K562 (cell line): ENCODE data around the gene MPRIP.

Experiments
- BCLAF1 ChIP-seq, 2 experiments: fragments of 450-650 bp in 1 of 2; IDR thresholded peaks; 2 replicates each; pipeline ENCODE4 v1.6.1; 2011 to 2017; ENCODE audit warnings: low read depth in 2 of 2, antibody characterized with exemption in 1 of 2, borderline replicate concordance in 1 of 2, low read length in 1 of 2, mild to moderate bottlenecking in 1 of 2, mixed read lengths in 1 of 2; ENCODE audit not compliant: control insufficient read depth in 1 of 2
- BRCA1 ChIP-seq, 2 experiments: fragments of 450-650 bp in 1 of 2; sonication (generic) in 1 of 2; formaldehyde crosslinking in 1 of 2; IDR thresholded peaks; 2 replicates each; pipeline versions ENCODE4 v1.5.0 to v1.6.1; 2017 to 2020; ENCODE audit warnings: mild to moderate bottlenecking in 1 of 2, missing genetic modification reagents in 1 of 2

- TF ChIP-seq BRCA1 (IDR thresholded peaks at IDR 0.05) (no peak), BRCA1 (CRISPR knock-in tag; IDR thresholded peaks at IDR 0.05) (no peak), BCLAF1 (IDR thresholded peaks at IDR 0.05; ENCODE audit: borderline replicate concordance in 1 of 2, control insufficient read depth in 1 of 2, low read depth in 2 of 2, low read length in 1 of 2) (no peak)
Observed at GRCh38 chr17:17019430-17019762, 22.9 kb upstream of the MPRIP start.
